GM12874 (cell line): ENCODE measurements around the gene RNASEH2A.

Experiments used
- CTCF ChIP-seq: IDR thresholded peaks from 2 replicates; pipeline ENCODE4 v1.5.1; 2011; ENCODE audit warnings: low read depth, mild to moderate bottlenecking, control low read depth, low read length, moderate library complexity; ENCODE audit not compliant: insufficient read depth

RNASEH2A gene

GRCh38 chr19:12778017-12778904, 28.1 kb upstream of the RNASEH2A start:
- no peak for TF ChIP-seq CTCF

GRCh38 chr19:12778905-12779161, 27.6 kb upstream of the RNASEH2A start:
- no peak for TF ChIP-seq CTCF

- no peak for TF ChIP-seq CTCF
Measured at GRCh38 chr19:12779162-12779993, 27.0 kb upstream of the RNASEH2A start.

GRCh38 chr19:12782174-12782423, 24.3 kb upstream of the RNASEH2A start:
- no peak for TF ChIP-seq CTCF

- TF ChIP-seq CTCF, result 0 out of 2 replicates have a peak, but pooled peaks have one; percentile 19
Measured at GRCh38 chr19:12782424-12783290, 23.7 kb upstream of the RNASEH2A start.

- TF ChIP-seq CTCF, result no peak
Measured at GRCh38 chr19:12783291-12783848, 23.0 kb upstream of the RNASEH2A start.
